Testis (tissue), 2 donors: ENCODE results near the gene FURIN.
"Not testable (repeated sequence)": the region's sequence is repeated elsewhere in the genome, so short reads cannot be mapped to it uniquely, and the experiment has no call there.

Experiments
- CTCF ChIP-seq, 3 experiments: fragments of 450-650 bp in 2 of 3; fragments of 200-600 bp in 1 of 3; sonication (generic) in 1 of 3; IDR thresholded peaks; one replicate each; pipeline ENCODE4 v1.5.1; 2016 to 2019; ENCODE audit warnings: antibody characterized with exemption in 3 of 3, mild to moderate bottlenecking in 2 of 3, moderate library complexity in 1 of 3
- POLR2A ChIP-seq: fragments of 450-650 bp; IDR thresholded peaks from one replicate; pipeline ENCODE4 v1.6.1; 2017; ENCODE audit warnings: antibody characterized with exemption, mild to moderate bottlenecking, moderate library complexity

GRCh38 chr15:90874986-90875385, 6.6 kb downstream of the FURIN start:
- TF ChIP-seq CTCF (IDR thresholded peaks at IDR 0.05); POLR2A: not testable (repeated sequence)
